GM19328 (cell line): ENCODE data around the gene DNAJC2.

ENCODE experiments used
- ATAC-seq: cut with Tn5 transposase; IDR thresholded peaks from one replicate; pipeline ENCODE4 v1.9.1; 2021; ENCODE audit warnings: mild to moderate bottlenecking, moderate library complexity; ENCODE audit not compliant: unreplicated experiment

DNAJC2 gene

GRCh38 chr7:103344453-103345149, at the start of gene DNAJC2:
Gene DNAJC2 (minus strand): TSS chr7:103344767. CDS start chr7:103344622, 145 bp downstream.
- ATAC-seq = peak; percentile 77

- no peak for ATAC-seq
Measured at GRCh38 chr7:103391976-103392375, 47.4 kb upstream of the DNAJC2 start.

DNA sequence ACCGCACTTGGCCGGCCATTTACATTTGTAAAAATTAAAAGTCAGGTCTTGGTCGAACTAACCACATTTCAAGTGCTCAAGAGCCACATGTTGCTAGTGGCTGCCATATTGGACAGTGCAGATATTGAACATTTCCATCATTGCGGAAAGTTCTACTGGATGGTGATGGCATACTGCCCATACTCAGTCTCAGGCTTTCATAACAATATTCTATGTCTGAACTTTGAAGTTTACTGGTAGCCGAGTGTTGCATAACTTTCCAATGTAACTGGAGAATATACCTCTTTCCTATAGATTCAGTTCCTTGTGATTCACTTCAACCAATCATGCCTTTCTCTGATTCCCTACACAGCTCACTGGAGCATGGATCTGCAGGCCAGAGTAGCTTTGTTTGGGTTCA, 46.6 kb upstream of the DNAJC2 start:
- ATAC-seq = no peak

- no peak for ATAC-seq
Measured at GRCh38 chr7:103389263-103389662, 44.7 kb upstream of the DNAJC2 start.

GRCh38 chr7:103388469-103389140, 44.0 kb upstream of the DNAJC2 start:
- no peak for ATAC-seq

DNA sequence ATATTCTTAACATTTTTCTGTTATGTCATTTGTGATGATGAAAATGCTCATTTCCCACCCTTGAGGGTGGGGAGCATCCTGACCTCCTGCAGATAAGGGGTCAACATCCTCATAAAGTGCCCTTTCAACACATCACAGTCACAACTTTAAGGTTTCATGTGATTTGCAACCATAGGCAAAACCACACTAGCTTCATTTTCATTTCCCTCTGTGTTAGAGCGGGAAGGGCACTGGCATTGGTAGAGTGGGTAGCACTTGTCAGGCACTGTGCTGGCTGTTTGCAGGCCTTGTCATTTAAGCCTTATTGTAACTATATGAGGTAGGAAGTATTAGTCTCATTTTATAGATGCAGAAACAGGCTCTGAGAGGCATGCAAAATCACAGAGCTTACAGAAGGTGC, 42.7 kb upstream of the DNAJC2 start:
- no peak for ATAC-seq

GRCh38 chr7:103382032-103382402, 37.5 kb upstream of the DNAJC2 start:
- ATAC-seq = no peak

DNA sequence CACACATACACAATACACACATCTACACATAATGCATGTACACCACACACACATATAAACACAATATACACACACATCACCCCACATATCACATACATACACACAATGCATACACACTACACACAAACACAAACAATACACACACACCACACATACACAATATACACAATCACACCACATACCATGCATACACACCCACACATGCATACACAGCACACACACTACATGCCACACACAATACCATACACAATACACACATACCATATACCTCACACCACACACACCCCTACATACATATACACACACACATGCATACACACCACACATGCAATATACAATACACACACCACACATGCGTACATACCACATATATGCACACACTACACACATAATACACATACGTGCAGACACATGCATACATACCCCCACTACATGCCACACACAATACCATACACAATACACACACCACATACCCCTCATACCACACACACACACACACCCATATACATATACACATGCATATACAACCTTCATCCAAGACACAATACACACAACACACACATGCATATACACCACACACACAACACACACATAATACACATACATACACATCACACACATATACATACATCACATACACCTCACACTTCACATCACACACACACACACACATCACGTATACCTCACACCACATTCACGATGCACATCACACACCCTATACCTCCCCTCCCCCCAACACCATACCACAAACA, 36.9 kb upstream of the DNAJC2 start:
- ATAC-seq = no peak

- no peak for ATAC-seq
Measured at GRCh38 chr7:103380395-103381191, 36.0 kb upstream of the DNAJC2 start.

DNA sequence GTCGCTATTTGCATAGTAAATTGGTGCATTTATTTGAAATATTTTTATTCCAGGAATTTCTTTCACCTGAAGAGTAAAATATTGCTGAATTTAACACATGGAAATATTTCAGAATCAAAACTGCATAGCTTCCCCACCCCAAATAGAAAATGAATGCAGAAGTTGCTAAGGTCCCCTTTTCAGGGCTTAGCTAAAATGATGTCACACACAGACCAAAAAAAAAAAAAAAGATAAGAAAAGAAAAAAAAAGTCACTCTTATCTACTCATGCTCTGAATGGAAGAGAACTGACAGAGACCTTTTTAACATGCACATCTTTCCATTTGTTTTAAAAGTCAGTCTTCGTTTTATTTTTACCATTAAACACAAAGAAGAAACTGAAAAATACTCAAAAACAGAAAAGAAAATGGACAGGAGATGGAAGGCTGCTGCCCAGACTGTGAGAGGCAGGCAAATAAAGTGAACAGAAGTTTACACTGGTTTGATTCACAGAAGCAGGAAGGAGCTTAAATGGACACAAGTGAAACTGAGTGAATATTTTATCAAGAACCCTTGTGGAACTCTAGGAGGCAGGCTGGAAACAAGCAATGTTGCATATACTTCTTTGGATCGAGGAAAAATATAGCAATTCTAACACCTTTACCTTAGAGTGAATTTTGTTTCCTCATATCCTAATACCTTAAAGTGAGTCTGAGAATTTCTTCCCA, 34.9 kb upstream of the DNAJC2 start:
- no peak for ATAC-seq

DNA sequence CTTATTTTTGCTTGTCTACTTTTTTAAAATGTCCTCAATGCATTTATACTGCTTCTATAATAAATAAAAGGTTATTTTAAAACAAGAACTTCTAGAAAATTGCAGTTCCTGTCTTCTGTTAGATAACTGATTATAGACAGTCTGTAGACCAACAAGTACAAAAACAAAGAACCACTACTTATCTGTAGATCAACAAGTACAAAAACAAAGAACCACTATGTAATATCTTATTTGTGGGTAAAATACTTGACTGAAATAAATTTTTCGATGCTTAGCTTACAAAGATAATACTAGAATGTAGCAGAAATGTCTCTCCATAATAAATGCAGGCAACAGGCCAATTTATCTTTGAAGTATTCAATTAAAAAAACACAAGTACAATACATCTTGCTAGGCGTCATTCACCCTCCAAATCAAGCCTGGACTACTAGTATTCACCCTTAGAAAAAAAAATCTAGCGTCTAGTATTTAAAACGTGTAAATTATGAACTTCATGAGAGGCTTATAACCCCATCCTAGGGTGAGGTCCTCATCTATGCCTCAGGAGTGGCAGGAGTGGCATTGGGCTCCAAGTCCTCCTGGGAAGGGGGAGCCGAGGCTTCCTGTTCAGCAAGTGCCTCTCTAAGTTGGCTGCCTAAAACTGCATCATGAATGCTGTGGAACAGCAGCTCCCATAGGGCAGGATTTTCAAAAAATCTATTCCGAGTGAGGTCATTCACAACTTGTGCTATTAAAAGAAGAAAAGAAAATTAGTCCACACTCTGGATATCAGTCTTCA, 29.5 kb upstream of the DNAJC2 start:
- no peak for ATAC-seq

DNA sequence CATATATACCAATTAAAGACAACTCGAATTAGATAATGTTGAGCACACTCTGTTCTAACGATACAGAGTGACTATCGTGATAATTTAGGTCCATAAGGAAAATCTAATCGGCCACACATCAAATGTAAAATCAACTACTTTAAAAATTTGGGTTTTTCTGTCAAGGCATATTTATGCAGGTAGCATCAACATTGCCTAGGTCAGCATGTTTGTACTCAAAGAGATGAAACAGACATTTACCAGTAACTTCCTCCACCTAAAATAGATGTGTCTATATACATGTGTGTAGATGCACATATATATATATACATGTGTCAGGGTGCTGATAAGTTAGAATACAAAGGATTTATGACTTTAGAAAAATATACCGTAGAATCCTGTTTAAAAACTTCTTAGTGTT, 24.9 kb upstream of the DNAJC2 start:
- no peak for ATAC-seq

GRCh38 chr7:103349805-103350204, 5.2 kb upstream of the DNAJC2 start:
- ATAC-seq = no peak

DNA sequence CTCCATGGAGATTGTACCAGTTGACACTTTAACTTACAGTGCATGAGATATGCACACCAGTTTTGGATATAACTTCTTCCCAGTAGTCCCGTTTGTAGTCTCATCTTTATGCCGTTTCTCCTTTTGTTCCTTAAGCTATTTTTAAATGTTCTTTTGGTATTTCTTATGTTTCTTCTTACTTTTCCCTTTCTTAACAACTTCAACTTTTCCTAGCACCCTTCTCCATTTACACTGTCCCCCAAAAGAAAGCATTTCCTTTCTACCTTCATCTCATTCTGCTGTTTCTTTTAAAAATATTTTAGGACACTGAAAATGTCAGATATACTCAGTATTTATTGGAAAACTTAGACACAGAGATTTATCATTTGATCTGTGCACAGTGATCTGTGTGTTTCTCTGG, 4.4 kb upstream of the DNAJC2 start:
- no peak for ATAC-seq

DNA sequence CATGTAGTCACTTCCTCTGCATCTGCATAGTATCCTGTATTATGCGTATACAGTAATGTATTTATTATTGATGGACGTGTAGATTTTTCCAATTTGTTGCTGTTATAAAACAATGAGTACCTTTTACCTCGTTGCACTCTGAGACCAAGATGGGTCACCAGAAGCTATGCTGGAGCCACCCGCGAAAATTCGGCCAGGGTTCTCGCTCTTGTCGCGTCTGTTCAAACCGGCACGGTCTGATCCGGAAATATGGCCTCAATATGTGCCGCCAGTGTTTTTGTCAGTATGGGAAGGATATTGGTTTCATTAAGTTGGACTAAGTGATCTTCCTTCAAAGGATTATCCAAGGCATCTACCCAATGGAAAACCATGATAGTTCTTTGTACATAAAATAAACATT, 3.9 kb upstream of the DNAJC2 start:
- ATAC-seq = no peak

- ATAC-seq = peak; percentile 54
Measured at GRCh38 chr7:103347507-103348267, 3.1 kb upstream of the DNAJC2 start, which contains the start of gene PSMC2. Gene PSMC2 (plus strand): TSS chr7:103347643. CDS start chr7:103347712, 69 bp downstream.

DNA sequence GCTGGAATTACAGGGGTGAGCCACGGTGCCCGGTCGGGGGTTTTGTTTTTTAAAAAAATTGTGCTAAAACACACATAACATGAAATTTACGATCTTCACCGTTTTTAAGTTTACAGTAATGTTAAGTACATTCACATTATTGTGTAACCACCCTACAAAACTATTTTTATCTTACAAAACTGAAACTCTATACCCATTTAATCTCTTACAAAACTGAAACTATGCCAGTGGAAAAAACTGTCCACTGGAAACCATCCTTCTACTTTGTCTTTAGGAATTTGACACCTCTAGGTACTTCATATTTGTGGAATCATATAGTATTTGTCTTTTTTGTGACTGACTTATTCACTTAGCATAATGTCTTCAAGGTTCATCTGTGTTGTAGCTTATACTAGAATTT, 1.8 kb upstream of the DNAJC2 start:
- no peak for ATAC-seq

GRCh38 chr7:103343758-103344452, 662 bp downstream of the DNAJC2 start:
- no peak for ATAC-seq
